Heart right ventricle (tissue), 16 donors: ENCODE measurements around the gene TBC1D22B. TPM values are rescaled to one million over a fixed set of nuclear protein-coding genes. Genes with fewer than 3 reads are reported as not detected.
A peak's percentile ranks its signal among the peaks of the same experiment; 100 is the strongest.
"Not testable (repeated sequence)": the region's sequence is repeated elsewhere in the genome, so short reads cannot be mapped to it uniquely, and the experiment has no call there.

Source experiments
- ATAC-seq, 8 donors: fragments of 200-7000 bp; cut with Tn5 transposase; one replicate each; pipeline ENCODE4 v1.9.1; 2020; ENCODE audit warnings: mild to moderate bottlenecking in 8 of 8, moderate library complexity in 8 of 8, moderate number of reproducible peaks in 1 of 8
- DNase-seq, 2 donors: peaks; one replicate each; pipeline ENCODE4 v3.0.0-alpha.2; 2020
- H3K27ac ChIP-seq, 10 donors: fragments of 200-600 bp; sonication (generic) in 2 of 10; one replicate each; pipeline versions ENCODE4 v1.5.0 to v1.8.0; 2020 to 2022; ENCODE audit warnings: mild to moderate bottlenecking in 3 of 10
- H3K27me3 ChIP-seq, 7 donors: fragments of 200-600 bp; one replicate each; pipeline ENCODE4 v1.8.0; 2021 to 2022; ENCODE audit warnings: mild to moderate bottlenecking in 2 of 7
- H3K36me3 ChIP-seq, 9 donors: fragments of 200-600 bp; sonication (generic) in 1 of 9; one replicate each; pipeline versions ENCODE4 v1.5.0 to v1.8.0; 2020 to 2022; ENCODE audit warnings: mild to moderate bottlenecking in 2 of 9
- H3K4me1 ChIP-seq, 9 donors: fragments of 200-600 bp; sonication (generic) in 1 of 9; one replicate each; pipeline versions ENCODE4 v1.5.0 to v1.8.0; 2020 to 2022; ENCODE audit warnings: mild to moderate bottlenecking in 4 of 9
- H3K4me3 ChIP-seq, 10 donors: fragments of 200-600 bp; sonication (generic) in 2 of 10; one replicate each; pipeline versions ENCODE4 v1.5.0 to v1.8.0; 2020 to 2022; ENCODE audit warnings: mild to moderate bottlenecking in 7 of 10, moderate library complexity in 2 of 10
- H3K9me3 ChIP-seq, 11 donors: fragments of 200-600 bp in 10 of 11; sonication (generic) in 2 of 11; one replicate each; pipeline versions ENCODE4 v1.5.0 to v1.8.0; 2013 to 2022; ENCODE audit warnings: mild to moderate bottlenecking in 2 of 11, control low read depth in 1 of 11, moderate library complexity in 1 of 11
- WGBS, 2 donors: extraction: QIAGEN DNeasy Blood & Tissue Kit; methylation state at CpG; one replicate each; pipeline ENCODE4 v1.1.7; 2013; ENCODE audit warnings: inconsistent platforms in 1 of 2; 5-methylcytosine and 5-hydroxymethylcytosine counted together
- intact Hi-C, 10 donors: fragments of 100-400 bp; cut with DNase I; formaldehyde crosslinking; loops; one replicate each; pipeline versions ENCODE4 v1.11.1 to v1.14.2; 2022
- polyA plus RNA-seq, 2 donors: library from polyadenylated mRNA; stranded (reverse); fragments of 200-250 nt; gene quantifications; one replicate each; pipeline ENCODE4 v1.2.3, GENCODE V29; 2013
- total RNA-seq, 10 donors: library from RNA; stranded (reverse); fragmentation: NEBNext Ultra II Directional in 3 of 10; extraction: Animal tissue kit (Norgen Biotek cat#: 25700) in 3 of 10; gene quantifications; one replicate each; pipeline versions ENCODE4 v1.2.1 to v1.2.4, GENCODE V29; 2021 to 2023
- TF ChIP-seq, protein P1 (sequence below), 9 donors: fragments of 200-600 bp; sonication (generic) in 2 of 9; IDR thresholded peaks; one replicate each; pipeline versions ENCODE4 v1.5.0 to v1.8.0; 2021 to 2022; ENCODE audit warnings: antibody characterized with exemption in 9 of 9, mild to moderate bottlenecking in 5 of 9, moderate library complexity in 1 of 9
- donor health status: Arrhythmogenic right ventricular cardiomyopathy.
- donor health status: ischemic (EF 13 %, LVEDD 7.1; RV severe dilation, severe dysfunction).
- donor health status: healthy with polysubstance abuse.
- donor health status: DM: no; HTN: yes; CAD: no.
- donor health status: DM: no; HTN: no; CAD: no.
- donor health status: ischemic (EF 25% LVEDD 6.9; RV normal size, moderate dysfunction).
- donor health status: ischemic (EF 25% LVEDD 5.7; RV mildly dilated, moderate dysfunction).
- donor health status: healthy.
- donor health status: DM: yes; HTN: yes; CAD: no.
- donor health status: Ischemic cardiomyopathy.
- donor health status: ischemic (EF 35%, LVEDD 5.7; RV mildly dilated, moderate dysfunction).
- donor health status: nonischemic (EF 11% LVEDD 7.7; RV severe dilation, severe dysfunction).
- donor health status: DM: yes; HTN: yes; CAD: no.
- donor health status: PGD.
- donor health status: ischemic (EF 29% LVEDD 5.4; RV normal size, mild dysfunction).
- donor health status: nonischemic (EF 23%, LVEDD 6.1; RV moderate dilation, normal function).

The TBC1D22B gene
- total and polyA plus RNA-seq, 12 donors, result 5.0 to 8.1 (median 6.3) TPM

DNA sequence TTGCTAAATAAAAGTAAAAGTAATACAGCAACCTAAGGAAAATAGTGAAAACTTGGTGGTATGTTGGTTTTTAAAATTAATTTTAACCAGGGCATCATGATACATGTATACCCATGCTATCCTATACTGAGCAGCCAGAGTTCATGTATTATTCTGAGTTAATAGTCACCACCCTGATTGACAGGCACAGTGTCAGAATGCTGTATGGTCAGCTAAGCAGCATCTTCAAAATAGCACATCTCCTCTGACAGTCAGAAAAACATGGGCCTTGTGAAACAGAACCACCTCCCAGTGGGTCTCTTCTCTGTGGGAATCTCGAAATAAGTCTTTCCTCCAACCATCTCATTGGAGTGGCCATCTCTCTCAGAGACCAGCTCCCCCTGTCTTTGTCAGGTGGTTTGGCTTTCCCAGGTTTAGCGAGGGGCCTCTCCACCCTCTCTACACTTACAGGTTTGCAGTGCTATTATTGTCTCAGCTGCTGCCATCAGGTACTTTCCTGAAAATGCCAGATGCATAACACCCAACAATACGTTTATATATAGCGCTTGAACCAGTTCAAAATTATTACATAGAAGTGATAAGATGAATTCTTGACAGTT lies 49.2 kb downstream of the TBC1D22B start:
- intact Hi-C loops, result no loop called here

DNA sequence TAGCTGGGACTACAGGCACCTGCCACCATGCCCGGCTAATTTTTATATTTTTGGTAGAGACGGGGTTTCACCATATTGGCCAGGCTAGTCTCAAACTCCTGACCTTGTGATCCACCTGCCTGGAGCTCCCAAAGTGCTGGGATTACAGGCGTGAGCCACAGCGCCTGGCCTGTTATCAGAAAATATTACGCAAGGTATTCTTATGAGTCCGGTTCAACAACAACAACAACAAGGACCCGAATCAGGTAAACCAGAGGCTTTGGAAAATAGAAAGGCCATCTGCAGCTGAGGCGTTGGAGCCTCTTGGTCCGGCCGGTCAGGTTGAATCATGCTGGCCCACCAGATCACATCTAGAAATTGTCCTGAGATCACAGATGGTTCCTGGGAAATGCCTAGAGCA lies 49.9 kb downstream of the TBC1D22B start:
- Histone ChIP-seq H3K4me1 (peaks cover 0 to 17% (median 4%) of the 10 kb centered on the region in 9 donors), H3K27ac (peak overlapping the region in 2 of 10 donors; percentile 47 to 48), H3K36me3 (peaks cover 0 to 52% (median 9%) of the 10 kb centered on the region in 9 donors)
- H3K27me3 ChIP-seq, DNase-seq, H3K4me3 ChIP-seq, ATAC-seq, intact Hi-C loops, H3K9me3 ChIP-seq: not testable (repeated sequence)
- WGBS, 2 donors, result 95% methylated on average over 10 of the region's 10 CpGs

More for the DNA sequence above, 49.2 kb downstream of the TBC1D22B start:
- TF ChIP-seq, protein P1, sequence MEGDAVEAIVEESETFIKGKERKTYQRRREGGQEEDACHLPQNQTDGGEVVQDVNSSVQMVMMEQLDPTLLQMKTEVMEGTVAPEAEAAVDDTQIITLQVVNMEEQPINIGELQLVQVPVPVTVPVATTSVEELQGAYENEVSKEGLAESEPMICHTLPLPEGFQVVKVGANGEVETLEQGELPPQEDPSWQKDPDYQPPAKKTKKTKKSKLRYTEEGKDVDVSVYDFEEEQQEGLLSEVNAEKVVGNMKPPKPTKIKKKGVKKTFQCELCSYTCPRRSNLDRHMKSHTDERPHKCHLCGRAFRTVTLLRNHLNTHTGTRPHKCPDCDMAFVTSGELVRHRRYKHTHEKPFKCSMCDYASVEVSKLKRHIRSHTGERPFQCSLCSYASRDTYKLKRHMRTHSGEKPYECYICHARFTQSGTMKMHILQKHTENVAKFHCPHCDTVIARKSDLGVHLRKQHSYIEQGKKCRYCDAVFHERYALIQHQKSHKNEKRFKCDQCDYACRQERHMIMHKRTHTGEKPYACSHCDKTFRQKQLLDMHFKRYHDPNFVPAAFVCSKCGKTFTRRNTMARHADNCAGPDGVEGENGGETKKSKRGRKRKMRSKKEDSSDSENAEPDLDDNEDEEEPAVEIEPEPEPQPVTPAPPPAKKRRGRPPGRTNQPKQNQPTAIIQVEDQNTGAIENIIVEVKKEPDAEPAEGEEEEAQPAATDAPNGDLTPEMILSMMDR (IDR thresholded peaks at IDR 0.05), result no peak
- peak in 1 of 8 donors; percentile 18 for ATAC-seq
- H3K27ac ChIP-seq, result no peak overlapping the region
- WGBS, 2 donors, result 73 to 81% methylated on average over 4 of the region's 4 CpGs
- H3K4me3 ChIP-seq, result no peak overlapping the region
- no peaks in the 10 kb centered on the region for H3K27me3 ChIP-seq
- no peak for DNase-seq
- H3K9me3 ChIP-seq, result no peaks in the 10 kb centered on the region
- peaks cover 0 to 59% (median 13%) of the 10 kb centered on the region in 9 donors for H3K36me3 ChIP-seq
- H3K4me1 ChIP-seq, result peaks cover 0 to 17% (median 10%) of the 10 kb centered on the region in 9 donors

DNA sequence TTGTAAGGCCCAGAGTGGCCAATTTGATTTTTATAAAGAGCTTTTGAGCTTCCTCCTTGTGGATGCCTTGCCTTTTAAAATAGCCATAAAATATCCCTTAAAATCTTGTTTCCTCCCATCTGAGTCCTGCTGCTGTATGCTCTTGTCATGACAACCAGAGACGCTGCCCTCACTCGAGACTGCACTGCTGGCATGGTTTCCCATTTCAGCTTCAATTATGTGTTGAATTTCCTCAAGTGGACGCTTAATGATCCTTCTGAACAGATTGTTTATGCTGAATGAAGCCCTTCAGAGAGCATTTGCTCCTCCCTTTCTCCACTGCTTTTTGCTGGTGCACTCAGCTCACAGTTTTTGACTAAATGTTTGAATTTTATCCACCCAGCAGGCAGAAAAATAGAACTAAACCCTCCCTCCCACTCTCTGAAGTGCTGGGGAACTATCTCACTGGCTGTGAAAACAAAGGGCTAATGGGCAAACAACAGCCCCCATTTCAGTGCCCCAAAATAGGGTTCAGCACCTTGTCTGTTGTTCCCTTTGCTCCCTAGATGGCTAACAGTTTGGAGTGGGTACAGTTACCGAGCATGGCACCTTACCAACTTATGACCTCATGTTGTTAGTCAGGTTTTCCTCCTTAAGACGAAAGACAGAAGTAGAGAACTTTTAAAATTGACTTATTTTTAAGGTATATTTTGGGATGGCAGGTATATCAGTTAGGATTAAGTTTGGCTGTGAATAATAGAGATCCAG lies 50.7 kb downstream of the TBC1D22B start:
- peaks cover 0 to 17% (median 0%) of the 10 kb centered on the region in 9 donors for H3K4me1 ChIP-seq
- peak overlapping the region in 6 of 10 donors; percentile 2 to 48 (median 18) for H3K27ac ChIP-seq
- TF ChIP-seq, protein P1 (IDR thresholded peaks at IDR 0.05), result no peak
- peak in 5 of 8 donors; percentile 18 to 67 (median 37) for ATAC-seq
- intact Hi-C loops, result no loop called here
- WGBS, 2 donors, result 30 to 45% methylated on average over 5 of the region's 5 CpGs
- no peaks in the 10 kb centered on the region for H3K9me3 ChIP-seq
- H3K27me3 ChIP-seq, result no peaks in the 10 kb centered on the region
- no peak overlapping the region for H3K4me3 ChIP-seq
- peak in 1 of 2 donors; percentile 27 for DNase-seq
- peaks cover 0 to 52% (median 9%) of the 10 kb centered on the region in 9 donors for H3K36me3 ChIP-seq

DNA sequence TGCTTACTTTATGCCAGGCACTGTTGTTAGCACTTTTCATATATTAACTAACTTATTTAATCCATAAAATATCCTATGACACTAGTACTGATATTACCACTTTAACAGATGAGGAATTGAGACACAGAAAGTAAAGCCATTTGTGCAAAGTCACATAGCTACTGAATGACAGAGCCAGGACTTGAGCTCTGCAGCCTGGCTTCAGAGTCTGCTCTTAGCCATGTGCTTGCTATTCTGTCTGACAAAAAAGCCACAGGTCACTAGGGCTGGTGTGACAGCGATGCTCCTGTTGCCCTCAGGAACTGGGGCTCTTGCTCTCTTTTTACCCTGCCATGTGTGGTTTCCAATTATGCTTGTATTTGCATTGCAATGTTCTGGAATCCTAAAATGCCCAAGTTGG lies 51.5 kb downstream of the TBC1D22B start:
- Histone ChIP-seq H3K36me3 (peaks cover 0 to 52% (median 13%) of the 10 kb centered on the region in 9 donors), H3K4me1 (peaks cover 0 to 17% (median 0%) of the 10 kb centered on the region in 9 donors), H3K27me3 (no peaks in the 10 kb centered on the region), H3K27ac (peak overlapping the region in 1 of 10 donors; percentile 8), H3K4me3 (no peak overlapping the region), H3K9me3 (no peaks in the 10 kb centered on the region)
- DNase-seq, result no peak
- ATAC-seq, result no peak
- intact Hi-C loops, result no loop called here
- 98 to 100% methylated on average over 1 of the region's 1 CpG for WGBS, 2 donors
- TF ChIP-seq, protein P1 (IDR thresholded peaks at IDR 0.05), result no peak
